Measurements from ENCODE around the gene NYAP2.

The NYAP2 gene

GRCh38 chr2:225415792-225416191 is 16.3 kb downstream of the NYAP2 start:
- Histone ChIP-seq H3K9ac (no peak overlapping the region), H3K4me3 (IDR thresholded peaks at IDR 0.05; ENCODE audit: insufficient read depth, low read depth, low read length) (no peak overlapping the region)

GRCh38 chr2:225416616-225417367 is 17.3 kb downstream of the NYAP2 start:
- no peaks in the 10 kb centered on the region for H3K79me2 ChIP-seq (ENCODE audit: insufficient read depth, low read depth)

More at GRCh38 chr2:225415792-225416191, 16.3 kb downstream of the NYAP2 start:
- H3K79me2 ChIP-seq (ENCODE audit: insufficient read depth, low read depth): no peaks in the 10 kb centered on the region
- H3K4me1 ChIP-seq (ENCODE audit: low read depth, poor library complexity, severe bottlenecking): no peaks in the 10 kb centered on the region
- H4K20me1 ChIP-seq (ENCODE audit: insufficient read depth): no peaks in the 10 kb centered on the region
- no peak for TF ChIP-seq CTCF (conservative IDR thresholded peaks at IDR 0.05; ENCODE audit: low read depth, low read length)
- no peaks in the 10 kb centered on the region for H3K27me3 ChIP-seq (ENCODE audit: insufficient read depth, low read depth)
- no peak overlapping the region for H3K27ac ChIP-seq
- H2AFZ ChIP-seq (ENCODE audit: low read depth): no peak overlapping the region
- H3K4me2 ChIP-seq: no peak overlapping the region
- no peaks in the 10 kb centered on the region for H3K36me3 ChIP-seq (ENCODE audit: insufficient read depth)

GRCh38 chr2:225419033-225419432 is 19.5 kb downstream of the NYAP2 start:
- Histone ChIP-seq H3K4me2 (no peak overlapping the region), H3K9ac (no peak overlapping the region), H3K79me2 (ENCODE audit: insufficient read depth, low read depth) (no peaks in the 10 kb centered on the region), H3K27me3 (ENCODE audit: insufficient read depth, low read depth) (no peaks in the 10 kb centered on the region), H3K27ac (no peak overlapping the region), H2AFZ (ENCODE audit: low read depth) (no peak overlapping the region), H3K36me3 (ENCODE audit: insufficient read depth) (no peaks in the 10 kb centered on the region), H4K20me1 (ENCODE audit: insufficient read depth) (no peaks in the 10 kb centered on the region), H3K4me3 (IDR thresholded peaks at IDR 0.05; ENCODE audit: insufficient read depth, low read depth, low read length) (no peak overlapping the region), H3K4me1 (ENCODE audit: low read depth, poor library complexity, severe bottlenecking) (no peaks in the 10 kb centered on the region)
- TF ChIP-seq CTCF (conservative IDR thresholded peaks at IDR 0.05; ENCODE audit: low read depth, low read length): no peak

More at GRCh38 chr2:225416616-225417367, 17.3 kb downstream of the NYAP2 start:
- Histone ChIP-seq H4K20me1 (ENCODE audit: insufficient read depth) (no peaks in the 10 kb centered on the region), H3K4me3 (IDR thresholded peaks at IDR 0.05; ENCODE audit: insufficient read depth, low read depth, low read length) (no peak overlapping the region), H3K27me3 (ENCODE audit: insufficient read depth, low read depth) (no peaks in the 10 kb centered on the region), H3K9ac (no peak overlapping the region), H3K27ac (no peak overlapping the region), H2AFZ (ENCODE audit: low read depth) (no peak overlapping the region), H3K4me1 (ENCODE audit: low read depth, poor library complexity, severe bottlenecking) (no peaks in the 10 kb centered on the region), H3K36me3 (ENCODE audit: insufficient read depth) (no peaks in the 10 kb centered on the region), H3K4me2 (no peak overlapping the region)
- TF ChIP-seq CTCF (conservative IDR thresholded peaks at IDR 0.05; ENCODE audit: low read depth, low read length): no peak

- Histone ChIP-seq H2AFZ (ENCODE audit: low read depth) (no peak overlapping the region), H3K4me1 (ENCODE audit: low read depth, poor library complexity, severe bottlenecking) (no peaks in the 10 kb centered on the region), H3K4me2 (no peak overlapping the region), H3K36me3 (ENCODE audit: insufficient read depth) (no peaks in the 10 kb centered on the region), H4K20me1 (ENCODE audit: insufficient read depth) (no peaks in the 10 kb centered on the region), H3K79me2 (ENCODE audit: insufficient read depth, low read depth) (no peaks in the 10 kb centered on the region), H3K27me3 (ENCODE audit: insufficient read depth, low read depth) (no peaks in the 10 kb centered on the region), H3K9ac (no peak overlapping the region), H3K27ac (no peak overlapping the region), H3K4me3 (IDR thresholded peaks at IDR 0.05; ENCODE audit: insufficient read depth, low read depth, low read length) (no peak overlapping the region)
- TF ChIP-seq CTCF (conservative IDR thresholded peaks at IDR 0.05; ENCODE audit: low read depth, low read length): no peak
Measured at GRCh38 chr2:225422145-225422544, 22.6 kb downstream of the NYAP2 start.

Measured in KMS-11 (cell line).